ENCODE data around the gene SH3PXD2B.
"Not testable (repeated sequence)": the region's sequence is repeated elsewhere in the genome, so short reads cannot be mapped to it uniquely, and the experiment has no call there.

The SH3PXD2B gene

GRCh38 chr5:172334196-172334595 lies 120.1 kb downstream of the SH3PXD2B start:
- DNase-seq: no peak

DNA sequence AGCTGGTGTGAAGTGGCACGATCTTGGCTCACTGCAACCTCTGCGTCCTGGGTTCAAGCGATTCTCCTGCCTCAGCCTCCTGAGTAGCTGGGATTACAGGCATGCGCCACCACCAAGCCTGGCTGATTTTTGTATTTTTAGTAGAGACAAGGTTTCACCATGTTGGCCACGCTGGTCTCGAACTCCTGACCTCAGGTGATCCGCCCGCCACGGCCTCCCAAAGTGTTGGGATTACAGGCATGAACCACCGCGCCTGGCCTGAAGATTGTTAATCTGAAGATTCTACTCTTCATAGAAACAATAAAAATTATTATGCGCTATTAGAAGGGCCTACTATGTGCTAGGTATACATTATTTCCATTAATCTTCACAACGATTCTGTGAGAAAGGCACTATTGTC lies 127.4 kb downstream of the SH3PXD2B start:
- DNase-seq: not testable (repeated sequence)

- no peak for DNase-seq
These were observed 128.9 kb downstream of the SH3PXD2B start for GRCh38 chr5:172325452-172325851.

DNA sequence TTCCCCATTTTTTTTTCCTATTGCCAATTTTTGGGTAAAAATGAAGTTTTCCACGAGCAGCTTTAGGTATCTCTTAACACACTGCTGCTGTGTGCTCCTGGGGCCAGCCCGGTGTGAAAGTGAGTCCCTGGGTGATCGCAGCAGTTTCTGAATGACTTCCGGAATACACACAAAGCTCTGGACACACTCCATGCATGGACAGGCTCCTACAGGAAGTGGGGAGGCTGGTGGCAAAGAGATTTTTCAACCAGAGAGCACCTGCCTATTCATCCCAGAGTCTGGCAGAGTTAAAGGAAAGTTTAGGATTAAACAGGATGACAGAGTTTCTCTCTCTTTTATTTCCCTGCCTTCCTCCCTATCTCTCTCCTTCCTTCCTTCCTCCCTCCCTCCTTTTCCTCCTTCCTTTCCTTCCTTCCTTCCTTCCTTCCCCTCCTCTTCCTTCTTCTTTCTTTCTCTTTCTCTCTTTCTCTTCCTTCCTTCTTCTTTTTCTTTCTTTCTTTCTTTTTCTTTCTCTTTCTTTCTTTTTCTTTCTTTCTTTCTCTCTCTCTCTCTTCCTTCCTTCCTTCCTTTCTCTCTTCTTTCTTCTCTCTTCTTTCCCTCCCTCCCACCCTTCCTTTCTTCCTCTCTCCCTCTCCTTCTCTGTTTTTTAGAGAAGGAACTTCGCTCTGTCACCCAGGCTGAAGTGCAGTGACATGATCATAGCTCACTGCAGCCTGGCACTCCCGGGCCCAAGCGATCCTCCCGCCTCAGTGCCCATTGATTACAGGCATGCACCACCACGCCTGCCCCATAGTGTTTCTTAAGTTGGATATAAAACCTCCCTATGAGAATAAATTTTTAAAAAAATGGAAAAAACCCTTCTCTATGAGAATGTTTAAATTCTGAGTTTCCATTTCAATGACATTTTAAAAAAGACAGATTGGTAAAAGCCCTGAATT lies 132.0 kb downstream of the SH3PXD2B start:
- DNase-seq: no peak

DNA sequence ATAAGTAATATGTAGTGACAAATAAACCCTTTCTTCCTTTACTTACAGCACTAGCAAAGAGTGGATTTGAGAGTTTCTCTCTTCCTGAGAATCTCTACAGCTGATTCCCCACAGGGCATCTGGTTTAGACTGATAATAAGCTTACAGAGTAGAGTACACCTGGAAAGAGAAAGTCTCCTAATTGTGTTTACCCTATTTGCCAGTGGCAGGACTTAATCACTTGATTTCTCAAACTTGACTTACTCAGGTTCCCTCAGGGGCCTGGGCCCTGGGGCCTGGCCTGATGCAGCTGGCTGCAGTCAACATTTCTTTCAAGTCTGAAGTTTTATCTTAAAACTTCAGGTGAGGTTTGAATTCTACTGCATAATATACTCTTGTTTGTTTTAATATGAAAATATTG lies 132.7 kb downstream of the SH3PXD2B start:
- no peak for DNase-seq

DNA sequence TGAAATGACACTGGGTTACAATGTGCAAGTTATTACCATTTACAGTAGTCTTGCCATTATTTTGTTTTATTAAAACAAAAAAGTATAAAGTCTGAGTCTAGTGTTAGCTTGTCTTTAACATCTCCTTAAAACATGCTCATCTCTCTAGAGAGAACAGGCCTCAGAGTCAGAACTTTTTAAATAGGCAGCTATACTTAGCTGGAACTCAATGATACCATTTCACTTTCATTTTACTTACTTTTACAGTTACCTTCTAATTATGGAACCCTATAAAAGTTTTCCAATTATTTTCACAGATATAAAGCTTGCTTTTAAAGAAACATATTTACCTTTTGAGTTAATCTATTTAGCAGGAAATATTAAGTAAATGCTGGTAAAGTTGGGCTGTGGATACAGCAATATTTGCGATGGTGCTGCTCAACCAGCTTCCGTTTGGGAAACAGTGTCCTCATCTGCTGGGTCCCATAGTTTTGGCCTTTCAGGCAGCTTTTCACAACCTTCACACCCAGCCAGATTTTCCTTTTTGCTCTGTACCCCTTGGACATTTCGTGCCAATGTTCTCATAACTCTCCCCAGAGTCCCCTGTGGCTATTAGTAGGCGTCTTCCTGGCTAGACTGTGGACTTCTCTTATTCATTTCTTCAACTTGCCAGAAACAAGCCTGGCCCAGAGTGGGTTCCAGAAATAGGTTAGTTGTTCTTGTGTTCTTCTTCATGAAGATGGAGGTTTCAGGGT lies 134.4 kb downstream of the SH3PXD2B start:
- no peak for DNase-seq

- DNase-seq: no peak
These were observed 138.5 kb downstream of the SH3PXD2B start for GRCh38 chr5:172315587-172316493.

GRCh38 chr5:172313915-172314314 lies 140.4 kb downstream of the SH3PXD2B start:
- no peak for DNase-seq

GRCh38 chr5:172312286-172312685 lies 142.0 kb downstream of the SH3PXD2B start:
- no peak for DNase-seq

DNA sequence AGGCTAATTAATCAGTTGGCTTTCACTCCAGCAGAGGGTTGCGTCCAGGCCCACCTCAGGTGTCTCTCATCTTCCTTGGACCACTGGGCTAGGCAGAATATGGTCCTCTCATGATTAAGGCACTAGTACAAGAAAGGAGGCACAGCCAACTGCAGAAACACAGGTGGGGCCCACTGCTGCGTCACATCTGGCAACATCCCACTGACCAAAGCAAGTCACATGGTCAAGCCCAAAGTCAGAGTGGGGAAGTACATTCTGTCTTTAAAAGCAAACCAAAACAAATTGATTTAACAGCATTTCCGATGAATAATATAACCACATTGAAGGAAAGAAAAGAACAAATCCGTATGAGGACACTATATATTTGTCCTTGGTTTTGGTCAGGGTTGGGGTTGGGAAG lies 142.7 kb downstream of the SH3PXD2B start:
- DNase-seq: no peak

- DNase-seq: no peak
These were observed 143.3 kb downstream of the SH3PXD2B start for GRCh38 chr5:172311026-172311425.

GRCh38 chr5:172305380-172305779 lies 148.9 kb downstream of the SH3PXD2B start:
- no peak for DNase-seq

DNA sequence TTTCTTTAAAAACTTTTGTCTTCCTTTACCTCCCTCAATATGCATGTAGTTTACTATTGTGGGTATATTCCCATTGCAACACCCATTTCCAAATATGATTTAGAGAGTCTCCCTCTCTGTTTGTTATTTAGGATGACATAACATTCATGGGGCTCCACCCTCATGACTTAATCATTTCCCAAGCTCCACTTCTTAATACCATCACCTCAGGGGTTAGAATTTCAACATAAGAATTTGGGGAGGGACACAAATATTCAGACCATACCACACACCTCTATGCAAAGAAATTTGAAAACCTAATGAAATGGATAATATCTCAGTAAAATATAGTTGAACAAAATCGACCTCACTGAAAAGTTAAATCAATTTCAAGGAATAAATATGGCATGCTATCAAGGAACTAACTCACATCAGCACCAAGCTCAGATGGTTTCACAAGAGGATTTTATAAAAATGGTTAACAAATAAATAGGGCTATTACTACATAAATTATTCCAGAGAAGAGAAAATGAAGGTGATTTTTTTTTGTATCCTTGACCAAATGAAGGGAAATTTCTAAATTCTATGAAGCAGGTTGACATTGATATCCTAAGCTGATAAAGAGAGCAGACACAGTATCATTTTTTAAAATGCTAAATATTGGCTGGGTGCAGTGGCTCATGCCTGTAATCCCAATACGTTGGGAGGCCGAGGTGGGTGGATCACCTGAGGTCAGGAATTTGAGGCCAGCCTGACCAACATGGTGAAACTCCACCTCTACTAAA lies 150.6 kb downstream of the SH3PXD2B start:
- no peak for DNase-seq

- no peak for DNase-seq
These were observed 151.2 kb downstream of the SH3PXD2B start for GRCh38 chr5:172303162-172303561.

DNA sequence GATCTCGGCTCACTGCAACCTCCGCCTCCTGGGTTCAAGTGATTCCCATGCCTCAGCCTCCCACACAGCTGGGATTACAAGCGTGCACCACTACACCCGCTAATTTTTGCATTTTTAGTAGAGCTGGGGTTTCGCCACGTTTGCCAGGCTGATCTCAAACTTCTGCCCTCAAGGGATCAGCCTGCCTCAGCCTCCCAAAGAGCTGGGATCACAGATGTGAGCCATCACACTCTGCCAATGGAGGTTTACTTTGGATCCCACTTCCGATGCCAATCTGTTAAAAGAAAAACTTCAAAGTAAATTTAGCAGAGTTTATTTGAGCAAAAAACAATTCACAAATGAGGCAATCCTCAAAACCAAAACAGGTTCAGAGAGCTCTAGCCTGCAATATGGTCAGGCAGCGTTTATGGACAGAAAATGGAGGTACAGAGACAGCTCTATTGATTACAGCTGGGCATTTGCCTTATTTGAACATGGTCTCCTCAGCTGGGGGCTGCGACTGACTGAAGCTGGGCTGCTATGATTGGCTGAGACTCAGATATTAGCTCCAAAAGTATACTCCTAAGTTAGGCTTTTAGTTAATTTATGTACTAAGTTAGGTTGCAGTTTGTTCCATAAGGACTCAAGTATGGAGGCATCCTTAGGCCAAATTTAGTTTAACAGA lies 152.1 kb downstream of the SH3PXD2B start:
- no peak for DNase-seq

GRCh38 chr5:172299916-172300439 lies 154.3 kb downstream of the SH3PXD2B start:
- no peak for DNase-seq

DNA sequence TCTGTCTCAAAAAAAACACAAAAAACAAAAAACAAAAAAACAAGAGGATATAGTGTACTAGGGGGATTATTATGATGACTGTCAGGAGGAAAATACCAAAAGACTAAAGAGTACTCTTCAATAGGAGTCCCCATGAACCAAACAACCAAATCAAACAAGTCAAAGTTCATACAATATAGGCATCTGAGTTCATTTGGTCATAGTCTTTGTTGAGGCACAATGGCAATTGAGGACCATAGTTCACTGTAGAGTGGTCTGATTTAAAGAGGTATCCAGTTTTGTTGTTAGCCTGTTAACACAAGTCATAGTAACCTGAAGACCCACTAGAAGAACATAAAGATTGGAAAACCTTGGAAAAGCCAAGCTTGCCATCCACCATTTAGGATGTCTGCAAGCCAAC lies 159.5 kb downstream of the SH3PXD2B start:
- no peak for DNase-seq

GRCh38 chr5:172293745-172294342 lies 160.5 kb downstream of the SH3PXD2B start:
- no peak for DNase-seq

- DNase-seq: peak; percentile 49
These were observed 161.1 kb downstream of the SH3PXD2B start for GRCh38 chr5:172293054-172293744.

DNA sequence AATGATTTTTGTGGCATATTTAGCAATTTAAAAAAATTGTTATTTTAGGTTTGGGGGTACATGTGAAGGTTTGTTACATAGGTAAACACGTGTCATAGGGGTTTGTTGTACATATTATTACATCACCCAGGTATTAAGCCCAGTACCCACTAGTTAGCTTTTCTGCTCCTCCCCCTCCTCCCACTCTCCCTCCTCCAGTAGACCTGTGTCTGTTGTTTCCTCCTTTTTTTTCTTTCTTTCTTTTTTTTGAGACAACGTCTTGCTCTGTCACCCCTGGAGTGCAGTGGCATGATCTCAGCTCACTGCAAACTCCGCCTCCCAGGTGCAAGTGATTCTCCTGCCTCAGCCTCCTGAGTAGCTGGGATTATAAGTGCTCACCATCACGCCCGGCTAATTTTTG lies 162.5 kb downstream of the SH3PXD2B start:
- DNase-seq: not testable (repeated sequence)

Data from activated CD8-positive, alpha-beta memory T cell treated with anti-CD3 and anti-CD28 coated beads, Interleukin-2, amount 50 U/mL, for 4 hours (primary cell).